Germinal center (tissue), 1 donor: ENCODE results near the gene ST14.
"Not testable (repeated sequence)": the region's sequence is repeated elsewhere in the genome, so short reads cannot be mapped to it uniquely, and the experiment has no call there.

Experiments used
- DNase-seq: peaks from one replicate; pipeline ENCODE4 v3.0.0; 2012; ENCODE audit warnings: mixed read lengths, low spot score

ST14 gene

DNA sequence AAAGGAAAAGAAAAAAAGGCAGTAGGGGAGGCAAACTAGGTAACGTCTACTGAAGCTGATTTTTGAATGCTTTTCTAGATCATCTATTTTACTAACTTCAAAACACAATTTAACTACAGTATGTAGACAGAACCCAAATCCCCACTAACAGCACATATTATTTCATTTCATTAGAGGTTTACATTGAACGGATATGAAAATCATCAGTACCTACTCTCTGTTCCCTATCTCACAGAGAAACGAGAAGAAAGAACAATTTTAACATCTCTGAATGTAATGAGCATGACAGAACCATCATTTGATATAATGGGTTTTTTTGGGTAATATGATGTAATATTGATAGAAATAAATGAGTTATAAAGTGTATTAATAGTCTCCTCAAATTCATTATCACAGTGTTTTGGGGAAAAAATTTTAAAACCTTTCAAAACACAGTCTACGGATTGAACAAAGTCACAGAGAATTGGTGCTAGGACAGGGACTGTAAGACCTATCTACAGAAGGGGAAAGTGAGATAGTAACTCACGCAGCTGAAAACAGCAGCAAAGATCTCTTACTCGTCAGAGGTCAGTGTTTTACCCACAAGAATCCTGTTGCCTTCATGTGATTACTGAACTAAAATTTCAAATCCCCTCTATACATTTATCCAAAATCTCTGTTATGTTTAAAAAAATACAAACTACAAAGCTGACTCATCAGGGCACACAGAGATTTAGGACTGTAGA is 77.9 kb downstream of the ST14 start:
- DNase-seq = no peak

DNA sequence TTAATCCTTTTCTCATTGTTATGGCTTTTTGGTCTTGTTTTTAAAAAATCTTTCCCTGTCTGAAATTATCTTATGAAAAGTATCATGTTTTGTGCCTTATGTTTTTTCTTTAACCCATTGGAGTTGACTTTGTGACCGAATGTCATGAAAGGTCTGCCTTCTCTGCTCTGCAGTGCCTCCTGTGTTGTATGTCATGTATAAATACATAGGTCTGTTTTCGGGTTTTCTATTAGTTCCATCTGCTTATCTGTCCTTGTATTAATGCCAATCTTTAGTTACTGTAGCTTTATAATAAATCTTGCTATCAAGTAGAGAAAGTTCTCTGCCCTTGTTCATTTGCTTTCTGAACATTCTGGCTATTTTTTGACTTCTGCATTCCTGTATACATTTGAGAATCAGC is 82.1 kb downstream of the ST14 start:
- no peak for DNase-seq

DNA sequence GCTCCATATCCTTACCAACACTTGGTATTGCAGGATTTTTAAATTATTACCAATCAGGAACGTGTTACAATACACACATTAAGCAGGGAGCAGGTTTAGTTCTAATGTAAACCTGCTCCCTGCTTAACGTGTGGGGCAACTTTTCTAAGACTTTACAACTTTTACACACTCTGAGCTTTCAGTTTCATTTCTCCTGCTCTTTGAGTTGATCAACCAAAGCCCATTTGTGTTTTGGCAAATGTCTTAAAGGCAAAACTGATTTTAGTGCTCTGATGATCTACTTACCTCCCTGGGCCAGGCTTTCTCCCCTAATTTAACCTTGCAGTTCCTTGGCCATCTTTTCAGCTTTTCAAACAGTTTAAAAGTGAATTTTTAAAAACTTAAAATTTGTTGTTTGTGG is 84.2 kb downstream of the ST14 start:
- no peak for DNase-seq

DNA sequence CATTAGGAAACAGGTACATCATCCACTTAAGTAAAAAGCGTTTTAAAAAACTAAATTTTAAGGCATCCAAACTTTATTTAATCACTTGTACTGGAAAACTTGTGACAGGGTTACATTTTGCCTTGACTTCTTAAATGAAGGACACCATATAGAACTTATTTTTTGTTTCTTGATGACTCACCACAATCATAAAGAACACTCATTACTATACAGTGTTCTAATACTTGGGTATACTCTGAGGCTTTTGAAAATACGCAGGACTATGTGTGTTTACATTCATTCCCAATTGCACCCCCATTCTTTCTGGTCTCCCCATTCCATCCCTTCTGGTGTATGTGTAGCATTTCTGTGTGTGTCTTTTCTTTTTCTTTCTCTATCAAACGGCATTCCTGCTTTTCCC is 85.3 kb downstream of the ST14 start:
- no peak for DNase-seq

DNA sequence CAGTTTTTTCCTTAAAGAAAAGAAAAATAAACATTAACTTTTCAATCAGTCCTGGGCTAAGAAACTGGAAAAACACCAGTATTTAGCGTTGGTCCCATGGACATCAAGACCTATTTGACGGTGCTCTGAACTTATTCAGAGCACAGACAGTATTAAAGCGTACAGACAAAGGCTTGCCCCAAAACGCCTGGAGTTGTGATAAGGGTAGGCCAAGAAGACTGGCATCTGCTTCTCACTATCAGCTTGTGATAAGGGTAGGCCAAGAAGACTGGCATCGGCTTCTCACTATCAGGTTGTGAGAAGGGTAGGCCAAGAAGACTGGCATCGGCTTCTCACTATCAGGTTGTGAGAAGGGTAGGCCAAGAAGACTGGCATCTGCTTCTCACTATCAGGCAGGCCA is 85.8 kb downstream of the ST14 start:
- not testable (repeated sequence) for DNase-seq

DNA sequence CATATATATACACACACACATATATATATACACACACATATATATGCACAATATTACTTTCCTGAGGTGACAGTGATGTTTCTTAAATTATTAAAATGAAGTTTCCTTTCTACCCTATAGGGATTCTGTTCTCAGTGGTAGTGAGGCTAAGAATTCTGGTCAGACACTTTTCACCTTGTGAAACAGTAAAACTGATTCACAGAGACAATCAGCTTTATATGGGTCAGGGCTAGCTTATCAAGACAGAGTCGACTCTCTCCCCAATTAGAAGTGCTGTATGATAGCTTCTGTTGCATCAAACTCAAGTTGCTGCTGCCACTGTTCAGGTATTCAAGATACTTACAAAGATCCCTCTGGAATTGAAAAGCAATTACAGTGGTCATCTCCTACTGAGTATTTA is 86.7 kb downstream of the ST14 start:
- DNase-seq = no peak

DNA sequence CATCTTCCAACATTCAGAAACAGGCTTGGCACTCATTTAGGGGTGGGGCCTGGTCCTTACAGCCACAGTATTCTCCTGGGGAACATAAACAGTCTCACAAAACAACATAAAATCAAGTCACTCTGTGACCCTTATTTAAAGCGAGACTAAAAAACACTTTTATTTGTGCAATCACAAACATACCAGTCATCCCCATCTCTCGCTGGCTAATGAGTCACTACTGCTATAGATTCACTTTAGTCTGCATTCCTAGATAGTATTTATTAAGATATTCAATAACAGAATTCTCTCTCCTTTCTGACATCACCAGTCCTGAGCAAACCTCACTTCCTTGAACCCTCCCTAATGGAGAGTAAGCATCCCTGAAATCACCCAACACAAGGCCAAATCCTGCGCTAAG is 87.2 kb downstream of the ST14 start:
- no peak for DNase-seq

DNA sequence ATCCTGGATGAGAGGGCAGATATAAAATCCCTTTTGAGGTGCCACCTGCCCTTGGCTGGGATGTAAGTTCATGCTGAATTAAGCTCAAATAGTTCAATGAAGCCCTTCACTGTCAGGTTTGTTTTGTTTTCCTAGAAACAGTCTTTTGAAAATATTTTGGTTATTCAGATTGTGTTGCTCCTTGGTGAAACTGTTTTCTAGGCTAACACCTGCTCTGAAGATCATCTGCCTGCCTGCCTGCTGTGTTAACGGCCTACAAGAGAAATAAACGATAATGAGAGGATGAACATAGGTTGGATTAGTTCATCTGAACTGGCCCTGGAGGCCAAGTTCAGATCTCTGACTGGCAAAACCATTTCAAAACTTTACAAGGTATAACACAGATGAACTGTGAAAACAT is 87.7 kb downstream of the ST14 start:
- no peak for DNase-seq

DNA sequence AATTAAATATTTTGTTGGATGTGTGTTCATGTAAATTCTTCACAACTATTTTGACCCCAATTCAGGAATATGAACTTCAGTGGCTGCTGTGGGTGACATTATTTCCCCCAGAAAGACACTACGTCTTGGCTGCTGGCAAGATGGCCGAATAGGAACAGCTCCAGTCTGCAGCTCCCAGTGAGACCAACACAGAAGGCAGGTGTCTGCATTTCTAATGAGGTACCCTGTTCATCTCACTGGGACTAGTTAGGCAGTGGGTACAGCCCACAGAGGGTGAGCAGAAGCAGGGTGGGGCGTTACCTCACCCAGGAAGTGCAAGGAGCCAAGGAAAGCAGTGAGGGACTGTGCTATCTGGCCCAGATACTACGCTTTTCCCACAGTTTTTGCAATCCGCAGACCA is 89.8 kb downstream of the ST14 start:
- no peak for DNase-seq

DNA sequence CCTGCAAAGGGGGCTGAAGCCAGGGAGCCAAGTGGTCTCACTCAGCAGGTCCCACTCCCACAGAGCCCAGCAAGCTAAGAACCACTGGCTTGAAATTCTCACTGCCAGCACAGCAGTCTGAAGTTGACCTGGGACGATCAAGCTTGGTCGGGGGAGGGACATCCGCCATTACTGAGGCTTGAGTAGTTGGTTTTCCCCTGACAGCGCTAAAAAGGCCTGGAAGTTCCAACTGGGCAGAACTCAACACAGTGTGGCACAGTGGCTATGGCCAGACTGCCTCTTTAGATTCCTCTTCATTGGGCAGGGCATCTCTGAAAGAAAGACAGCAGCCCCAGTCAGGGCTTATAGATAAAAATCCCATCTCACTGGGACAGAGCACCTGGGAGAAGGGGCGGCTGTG is 90.3 kb downstream of the ST14 start:
- not testable (repeated sequence) for DNase-seq

DNA sequence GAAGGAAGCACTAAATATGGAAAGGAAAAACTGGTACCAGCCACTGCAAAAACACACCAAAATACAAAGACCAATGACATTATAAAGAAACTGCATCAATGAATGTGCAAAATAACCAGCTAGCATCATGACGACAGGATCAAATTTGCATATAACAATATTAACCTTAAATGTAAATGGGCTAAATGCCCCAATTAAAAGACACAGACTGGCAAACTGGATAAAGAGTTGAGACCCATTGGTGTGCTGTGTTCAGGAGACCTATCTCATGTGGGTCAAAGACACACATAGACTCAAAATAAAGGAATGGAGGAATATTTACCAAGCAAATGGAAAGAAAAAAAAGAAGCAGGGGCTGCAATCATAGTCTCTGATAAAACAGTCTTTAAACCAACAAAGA is 92.2 kb downstream of the ST14 start:
- not testable (repeated sequence) for DNase-seq
